HL-60 (cell line): ENCODE data around the gene TMED6.

Experiments used
- CTCF ChIP-seq: IDR thresholded peaks from one replicate; pipeline ENCODE4 v1.5.1; 2011; ENCODE audit warnings: low read length, control low read depth, inconsistent platforms; ENCODE audit not compliant: insufficient read depth
- GABPA ChIP-seq: IDR thresholded peaks from 2 replicates; pipeline ENCODE4 v1.6.1; 2012; ENCODE audit warnings: low read depth
- POLR2AphosphoS5 ChIP-seq: IDR thresholded peaks from 2 replicates; pipeline ENCODE4 v1.6.1; 2012; ENCODE audit warnings: low read depth

- TF ChIP-seq CTCF (no peak), POLR2AphosphoS5 (no peak), GABPA (no peak)
Observed at GRCh38 chr16:69366431-69366830, 14.8 kb upstream of the TMED6 start.
